HPDE6-E6E7 (cell line): ENCODE results near the gene VPS13D.

Experiments used
- DNase-seq: peaks from one replicate; pipeline ENCODE4 v3.0.0; 2011; ENCODE audit warnings: missing footprints; ENCODE audit errors: extremely low spot score

Gene VPS13D

GRCh38 chr1:12404918-12405317, 175.1 kb downstream of the VPS13D start:
- no peak for DNase-seq

- DNase-seq, result no peak
Observed at GRCh38 chr1:12405325-12406210, 175.7 kb downstream of the VPS13D start.

DNA sequence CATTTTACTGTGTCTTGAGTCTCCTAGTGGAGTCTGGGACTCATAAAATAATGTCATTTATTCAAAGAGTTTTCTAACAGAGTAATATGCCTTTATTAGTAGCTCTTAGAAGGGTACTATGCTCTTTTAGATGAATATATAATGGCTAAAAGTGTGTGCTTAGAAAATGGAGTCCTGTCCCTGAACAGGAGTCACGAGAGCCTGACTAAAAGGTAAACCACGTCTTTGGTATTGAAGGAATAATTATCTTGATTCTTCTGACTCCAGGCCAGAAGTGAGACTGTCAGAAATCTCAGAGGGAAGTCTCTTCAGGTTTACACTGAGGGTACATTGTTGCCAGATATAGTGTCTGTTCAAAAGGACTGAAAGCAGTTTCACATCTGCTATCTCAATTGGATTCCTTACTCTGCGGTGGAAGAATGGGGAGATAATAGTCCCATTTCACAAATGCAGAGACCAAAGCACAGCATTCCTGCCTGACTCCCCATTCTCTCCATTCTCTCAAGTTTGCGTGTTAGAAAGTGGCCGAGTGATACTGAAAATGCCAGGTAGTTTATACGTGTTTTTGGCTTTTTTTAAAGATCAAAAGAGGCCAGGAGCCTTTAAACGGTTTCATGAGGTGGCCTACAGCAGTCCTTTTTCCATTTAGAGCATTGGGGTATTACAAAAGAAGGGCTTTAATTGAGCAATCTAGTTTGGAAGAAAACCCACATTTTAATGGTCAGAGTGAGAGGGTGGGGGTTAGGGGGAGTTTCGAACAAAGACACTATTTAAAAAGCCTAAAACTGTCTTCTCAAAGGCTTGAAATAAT, 176.6 kb downstream of the VPS13D start:
- no peak for DNase-seq

DNA sequence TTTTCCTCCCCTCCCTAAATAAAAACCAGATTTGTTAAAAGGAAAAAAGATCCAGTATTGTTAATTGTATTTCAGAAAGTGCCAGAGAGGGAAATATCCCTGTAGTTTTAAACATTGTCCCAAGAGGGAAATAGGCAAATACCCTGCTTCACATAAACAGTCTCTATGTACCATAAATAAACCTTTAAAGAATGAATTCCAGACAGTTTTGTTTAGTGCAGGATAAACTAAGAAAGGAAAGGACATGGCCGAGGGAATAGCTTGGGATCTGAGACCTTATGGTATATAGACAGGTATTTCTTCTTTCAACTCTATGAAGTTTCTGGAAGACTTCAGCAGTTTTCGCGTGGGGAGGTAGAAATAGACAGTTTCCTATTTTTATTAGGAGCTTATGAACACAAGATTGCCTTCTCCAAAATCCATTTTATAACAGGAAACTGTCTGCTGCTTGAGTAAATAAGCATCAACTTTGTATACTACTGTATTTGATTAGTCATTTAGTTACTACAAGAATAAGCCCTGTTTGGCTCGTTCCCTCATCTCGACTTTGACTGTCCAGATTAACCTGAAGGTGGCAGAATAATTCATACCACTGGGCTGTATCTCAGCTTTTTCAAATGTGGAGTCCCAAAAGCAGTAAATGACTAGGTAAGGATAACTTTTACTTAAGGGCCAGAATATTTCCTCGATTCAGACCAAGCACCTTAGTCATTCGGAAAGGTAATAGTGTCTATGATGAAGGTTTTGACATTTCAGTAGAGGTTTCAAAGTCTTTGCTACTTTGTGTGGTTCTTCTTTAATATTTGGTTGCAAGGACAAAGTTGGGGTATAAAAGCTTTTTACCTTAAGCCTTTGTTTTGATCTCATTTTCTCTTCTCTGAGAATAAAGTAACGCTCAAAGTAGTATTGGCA, 177.5 kb downstream of the VPS13D start:
- DNase-seq, result peak; percentile 33

- DNase-seq, result no peak
Observed at GRCh38 chr1:12407962-12408454, 178.2 kb downstream of the VPS13D start.

GRCh38 chr1:12408662-12409061, 178.8 kb downstream of the VPS13D start:
- DNase-seq, result no peak

GRCh38 chr1:12409681-12410080, 179.9 kb downstream of the VPS13D start:
- no peak for DNase-seq

GRCh38 chr1:12410351-12410750, 180.5 kb downstream of the VPS13D start:
- no peak for DNase-seq

DNA sequence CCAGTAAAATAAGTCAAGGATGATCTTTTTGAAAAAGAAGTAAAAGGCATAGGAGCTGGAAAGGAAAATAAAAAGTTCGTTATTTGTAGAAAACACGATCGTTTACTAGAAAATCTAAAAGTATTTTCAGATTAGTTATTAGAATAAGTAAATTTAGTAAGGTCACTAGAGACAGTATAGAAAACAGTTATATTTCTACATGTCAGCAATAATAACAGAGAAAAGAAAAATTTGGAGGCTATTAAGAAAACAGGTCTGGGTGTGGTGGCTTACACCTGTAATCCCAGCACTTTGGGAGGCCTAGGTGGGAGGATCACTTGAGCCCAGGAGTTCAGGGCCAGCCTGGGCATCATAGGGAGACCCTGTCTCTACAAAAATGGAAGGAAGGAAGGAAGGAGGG, 181.3 kb downstream of the VPS13D start:
- no peak for DNase-seq

GRCh38 chr1:12411747-12412146, 181.9 kb downstream of the VPS13D start:
- DNase-seq, result no peak

DNA sequence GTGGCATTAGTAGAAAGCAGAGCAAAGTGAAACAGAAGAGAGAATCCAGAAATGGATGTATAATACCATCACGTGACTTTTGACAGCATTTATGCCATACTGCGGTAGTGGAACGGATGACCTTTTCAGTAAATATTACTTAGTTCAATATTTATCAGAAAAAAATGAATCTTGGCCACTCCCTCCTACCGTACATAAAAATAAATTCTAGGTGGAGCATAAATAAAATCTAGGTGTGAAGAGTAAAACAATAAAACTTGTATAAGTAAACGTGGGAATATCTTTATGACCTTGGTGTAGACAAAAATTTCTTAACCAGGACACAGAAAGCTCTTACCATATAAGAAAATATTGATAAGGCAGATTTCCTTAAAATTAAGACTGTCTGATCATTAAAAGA, 182.6 kb downstream of the VPS13D start:
- DNase-seq, result no peak

DNA sequence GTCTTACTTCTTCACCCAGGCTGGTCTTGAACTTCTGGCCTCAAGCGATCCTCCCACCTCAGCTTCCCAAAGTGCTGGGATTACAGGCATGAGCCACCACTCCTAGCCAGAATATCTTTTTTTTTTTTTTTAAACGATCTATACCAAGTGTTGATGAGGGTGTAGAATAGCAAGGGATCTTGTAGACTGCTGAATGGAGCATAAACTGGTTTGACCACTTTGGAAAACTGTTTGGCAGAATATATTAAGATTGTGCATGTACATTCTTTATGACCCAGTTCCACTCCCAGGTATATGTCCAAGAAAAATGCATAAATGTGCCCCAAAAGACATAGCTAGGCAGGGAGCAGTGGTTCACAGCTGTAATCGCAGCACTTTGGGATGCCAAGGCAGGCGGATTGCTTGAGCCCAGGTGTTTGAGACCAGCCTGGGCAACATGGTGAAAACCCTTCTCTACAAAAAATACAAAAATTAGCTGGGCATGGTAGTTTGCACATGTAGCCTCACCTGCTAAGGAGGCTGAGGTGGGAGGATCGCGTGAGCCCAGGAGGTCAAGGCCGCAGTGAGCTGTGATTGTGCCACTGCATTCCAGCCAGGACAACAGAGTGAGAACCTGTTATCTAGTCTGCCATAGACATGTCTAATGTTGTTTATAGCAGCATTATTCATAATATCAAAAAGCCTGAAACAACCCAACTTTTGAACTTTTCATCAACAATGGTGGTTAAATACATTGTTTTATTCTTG, 184.0 kb downstream of the VPS13D start:
- no peak for DNase-seq

DNA sequence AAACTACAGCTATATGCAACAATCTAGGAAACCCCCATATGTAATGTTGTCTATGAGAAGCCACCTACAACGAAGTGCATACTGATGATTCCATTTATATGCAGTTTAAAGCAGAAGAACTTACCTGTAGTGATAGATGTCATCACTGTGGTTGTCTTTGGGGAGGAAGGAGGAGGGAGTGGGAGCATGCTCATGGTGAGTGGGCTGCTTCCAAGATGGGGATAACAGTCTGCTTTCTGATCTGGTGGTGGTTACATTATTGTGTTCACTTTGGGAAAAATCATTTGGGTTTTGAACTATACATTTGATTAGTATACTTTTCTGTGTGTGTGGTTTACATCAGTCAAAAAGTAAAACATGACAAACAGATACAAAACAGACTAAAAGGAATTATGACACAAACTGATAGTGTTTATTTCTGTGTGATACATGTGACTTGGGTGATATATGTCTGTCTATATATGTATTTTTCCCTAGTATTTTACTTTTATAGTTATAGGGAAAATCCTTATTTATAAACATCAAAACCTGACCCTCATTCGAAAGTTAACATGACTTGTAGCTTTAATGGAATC, 184.7 kb downstream of the VPS13D start:
- no peak for DNase-seq

GRCh38 chr1:12415038-12415466, 185.2 kb downstream of the VPS13D start:
- DNase-seq, result no peak

DNA sequence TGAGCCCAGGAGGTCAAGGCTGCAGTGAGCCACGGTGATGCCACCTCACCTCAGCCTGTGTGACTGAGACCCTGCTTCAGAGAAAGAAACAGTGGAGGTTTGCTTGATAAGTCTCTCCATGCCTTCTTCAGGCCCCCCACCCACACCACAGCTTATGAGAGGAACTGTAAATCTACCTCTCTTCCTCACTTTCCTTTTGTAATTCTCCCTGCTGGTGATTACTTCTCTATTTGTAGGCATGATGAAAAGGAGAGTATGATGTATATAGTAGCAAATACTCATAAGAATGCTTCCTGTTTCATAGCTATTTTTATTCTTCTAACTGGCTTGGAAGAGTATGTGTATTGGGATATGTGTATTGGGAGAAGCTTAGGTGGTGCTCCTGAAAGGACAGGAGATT, 186.3 kb downstream of the VPS13D start:
- DNase-seq, result no peak

DNA sequence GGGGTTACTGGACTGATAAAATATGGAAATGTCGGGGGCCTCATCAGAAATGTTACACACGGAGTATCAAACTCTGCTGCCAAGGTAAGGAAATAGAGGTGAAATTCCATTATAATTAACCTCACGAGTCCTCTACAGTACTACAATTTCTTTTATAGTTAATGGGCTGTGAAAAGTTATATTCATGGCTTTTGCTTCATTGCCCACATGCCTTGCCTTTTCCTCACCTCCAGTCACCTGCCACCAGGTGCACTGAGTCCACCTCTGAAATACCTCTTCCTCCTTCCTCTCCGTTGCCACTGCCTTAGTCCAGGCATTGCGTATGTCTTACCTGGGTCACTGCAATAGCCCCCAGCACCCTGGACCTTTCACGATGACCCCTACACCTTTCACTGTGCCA, 186.9 kb downstream of the VPS13D start:
- no peak for DNase-seq

- DNase-seq, result no peak
Observed at GRCh38 chr1:12417389-12417788, 187.6 kb downstream of the VPS13D start.

GRCh38 chr1:12420171-12420570, 190.3 kb downstream of the VPS13D start:
- DNase-seq, result no peak

DNA sequence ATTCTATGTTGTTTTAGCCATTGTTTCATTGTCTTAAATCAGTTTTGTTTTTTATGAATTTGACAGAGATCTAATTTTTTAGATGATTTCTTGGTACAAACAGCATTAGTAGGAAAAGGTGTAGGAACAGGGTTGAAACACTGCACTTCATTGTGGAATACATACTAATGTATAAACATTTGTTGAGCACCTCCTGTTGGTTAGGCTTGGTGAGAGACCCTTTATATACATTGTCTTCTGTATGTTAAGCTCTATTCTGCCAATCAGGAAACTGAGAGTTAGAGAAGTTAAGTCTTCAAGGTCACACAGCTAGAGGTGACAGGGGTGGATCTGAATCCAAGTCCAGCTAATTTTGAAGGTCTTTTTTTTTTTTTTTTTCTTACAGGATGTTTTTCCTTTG, 192.7 kb downstream of the VPS13D start:
- no peak for DNase-seq

DNA sequence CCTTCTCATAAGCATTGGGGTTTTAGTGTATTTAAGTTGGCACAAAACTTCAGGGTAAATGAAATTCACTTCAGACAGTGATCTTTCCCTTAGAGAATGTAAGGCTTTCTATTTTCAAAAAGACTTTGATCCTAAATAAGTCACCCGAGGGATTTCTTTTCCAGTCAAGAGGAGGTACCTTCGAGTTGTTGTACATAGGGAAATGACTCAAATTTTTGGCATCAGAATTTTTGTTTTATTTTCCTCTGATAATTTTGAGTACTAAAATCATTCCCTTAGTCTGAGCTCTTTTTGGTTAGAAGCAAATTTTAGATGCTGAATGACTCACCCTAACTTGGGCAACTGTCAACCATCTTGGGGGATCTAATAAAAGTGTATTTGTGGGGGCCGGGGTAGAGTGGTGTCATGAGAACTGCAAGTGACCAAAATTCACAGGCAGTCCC, 194.3 kb downstream of the VPS13D start:
- DNase-seq, result no peak
